SK-N-SH treated with all-trans-retinoic acid at 6 μM for 48 hours (cell line): ENCODE data around the gene AIDA.

Experiments used
- ATAC-seq: fragments of 200-7000 bp; cut with Tn5 transposase; 3 replicates; pipeline ENCODE4 v1.9.1; 2020; ENCODE audit warnings: mild to moderate bottlenecking, moderate library complexity
- BACH2 ChIP-seq: fragments of 250-450 bp; sonication (Bioruptor Pico); IDR thresholded peaks from 2 replicates; pipeline ENCODE4 v1.9.0; 2021; ENCODE audit warnings: mild to moderate bottlenecking, borderline replicate concordance
- CREB5 ChIP-seq: fragments of 250-450 bp; sonication (Bioruptor Pico); IDR thresholded peaks from 2 replicates; pipeline ENCODE4 v1.5.1; 2020; ENCODE audit warnings: low read depth, mild to moderate bottlenecking, moderate library complexity
- CSRNP3 ChIP-seq: fragments of 250-450 bp; sonication (Bioruptor Pico); IDR thresholded peaks from 2 replicates; pipeline ENCODE4 v1.5.1; 2021; ENCODE audit warnings: mild to moderate bottlenecking, moderate library complexity
- ESRRG ChIP-seq: fragments of 250-450 bp; sonication (Bioruptor Pico); IDR thresholded peaks from 2 replicates; pipeline ENCODE4 v1.6.1; 2021; ENCODE audit warnings: mild to moderate bottlenecking
- GLIS3 ChIP-seq: fragments of 250-450 bp; sonication (Bioruptor Pico); IDR thresholded peaks from 2 replicates; pipeline ENCODE4 v1.5.0; 2020; ENCODE audit warnings: mild to moderate bottlenecking, moderate library complexity
- OSR1 ChIP-seq: fragments of 250-450 bp; sonication (Bioruptor Pico); IDR thresholded peaks from 2 replicates; pipeline ENCODE4 v1.8.0; 2022; ENCODE audit warnings: moderate library complexity, mild to moderate bottlenecking, inconsistent platforms
- POU6F1 ChIP-seq: fragments of 250-450 bp; sonication (Bioruptor Pico); IDR thresholded peaks from 2 replicates; pipeline ENCODE4 v1.8.0; 2021; ENCODE audit warnings: low read depth, mild to moderate bottlenecking, moderate library complexity, borderline replicate concordance
- PPARA ChIP-seq: fragments of 250-450 bp; sonication (Bioruptor Pico); IDR thresholded peaks from 2 replicates; pipeline ENCODE4 v1.5.0; 2020; ENCODE audit warnings: mild to moderate bottlenecking, borderline replicate concordance
- SNAI2 ChIP-seq: fragments of 250-450 bp; sonication (Bioruptor Pico); IDR thresholded peaks from 2 replicates; pipeline ENCODE4 v1.5.0; 2020; ENCODE audit warnings: mild to moderate bottlenecking, moderate library complexity
- TCF4 ChIP-seq: fragments of 250-450 bp; sonication (Bioruptor Pico); IDR thresholded peaks from 2 replicates; pipeline ENCODE4 v1.8.0; 2021; ENCODE audit warnings: mild to moderate bottlenecking, moderate library complexity, borderline replicate concordance
- TSHZ2 ChIP-seq: fragments of 250-450 bp; sonication (Bioruptor Pico); IDR thresholded peaks from 2 replicates; pipeline ENCODE4 v1.5.0; 2020; ENCODE audit warnings: mild to moderate bottlenecking, moderate library complexity
- ZC3H10 ChIP-seq: fragments of 250-450 bp; sonication (Bioruptor Pico); IDR thresholded peaks from 2 replicates; pipeline ENCODE4 v1.5.1; 2021; ENCODE audit warnings: mild to moderate bottlenecking, moderate library complexity
- ZFP3 ChIP-seq: fragments of 250-450 bp; sonication (Bioruptor Pico); IDR thresholded peaks from 2 replicates; pipeline ENCODE4 v1.5.0; 2020; ENCODE audit warnings: mild to moderate bottlenecking, moderate library complexity
- ZFP30 ChIP-seq: fragments of 450-650 bp; formaldehyde crosslinking; IDR thresholded peaks from 2 replicates; pipeline ENCODE4 v1.5.0; 2022; ENCODE audit warnings: mild to moderate bottlenecking, moderate library complexity
- ZNF565 ChIP-seq: fragments of 450-650 bp; formaldehyde crosslinking; conservative IDR thresholded peaks from 2 replicates; pipeline ENCODE4 v1.5.0; 2020; ENCODE audit warnings: low read depth, mild to moderate bottlenecking, moderate library complexity
- ZNF70 ChIP-seq: fragments of 450-650 bp; formaldehyde crosslinking; IDR thresholded peaks from 2 replicates; pipeline ENCODE4 v1.5.0; 2020; ENCODE audit warnings: mild to moderate bottlenecking, moderate library complexity
- ZNF8 ChIP-seq: fragments of 450-650 bp; formaldehyde crosslinking; IDR thresholded peaks from 2 replicates; pipeline ENCODE4 v1.5.0; 2020; ENCODE audit warnings: mild to moderate bottlenecking, moderate library complexity

Gene AIDA

GRCh38 chr1:222618880-222619596 is 93.3 kb downstream of the AIDA start:
- no peak for TF ChIP-seq TSHZ2 (CRISPR knock-in tag)
- no peak for TF ChIP-seq ESRRG (CRISPR knock-in tag)
- TF ChIP-seq GLIS3 (CRISPR knock-in tag) = no peak
- no peak for TF ChIP-seq ZNF565 (CRISPR knock-in tag)
- TF ChIP-seq ZNF8 (CRISPR knock-in tag) = no peak
- TF ChIP-seq POU6F1 (CRISPR knock-in tag) = no peak
- TF ChIP-seq OSR1 (CRISPR knock-in tag) = no peak
- no peak for TF ChIP-seq CREB5 (CRISPR knock-in tag)
- no peak for TF ChIP-seq TCF4 (CRISPR knock-in tag)
- TF ChIP-seq ZFP30 (CRISPR knock-in tag) = no peak
- TF ChIP-seq PPARA (CRISPR knock-in tag) = no peak
- TF ChIP-seq ZFP3 (CRISPR knock-in tag) = no peak
- no peak for TF ChIP-seq CSRNP3
- TF ChIP-seq ZNF70 = no peak
- TF ChIP-seq ZC3H10 (CRISPR knock-in tag) = no peak
- TF ChIP-seq BACH2 (CRISPR knock-in tag) = no peak
- no peak for TF ChIP-seq SNAI2
- ATAC-seq = peak; percentile 58
